GM21576 (cell line): ENCODE results near the gene BCL11B.
A peak's percentile ranks its signal among the peaks of the same experiment; 100 is the strongest.

ENCODE experiments used
- ATAC-seq: cut with Tn5 transposase; IDR thresholded peaks from one replicate; pipeline ENCODE4 v1.9.1; 2021; ENCODE audit warnings: mild to moderate bottlenecking, moderate library complexity; ENCODE audit not compliant: unreplicated experiment

The BCL11B gene

GRCh38 chr14:99268810-99269707 lies 2.9 kb downstream of the BCL11B start:
- ATAC-seq: no peak

- no peak for ATAC-seq
Measured at GRCh38 chr14:99267837-99268781, 3.9 kb downstream of the BCL11B start.

- no peak for ATAC-seq
Measured at GRCh38 chr14:99267381-99267780, 4.6 kb downstream of the BCL11B start.

DNA sequence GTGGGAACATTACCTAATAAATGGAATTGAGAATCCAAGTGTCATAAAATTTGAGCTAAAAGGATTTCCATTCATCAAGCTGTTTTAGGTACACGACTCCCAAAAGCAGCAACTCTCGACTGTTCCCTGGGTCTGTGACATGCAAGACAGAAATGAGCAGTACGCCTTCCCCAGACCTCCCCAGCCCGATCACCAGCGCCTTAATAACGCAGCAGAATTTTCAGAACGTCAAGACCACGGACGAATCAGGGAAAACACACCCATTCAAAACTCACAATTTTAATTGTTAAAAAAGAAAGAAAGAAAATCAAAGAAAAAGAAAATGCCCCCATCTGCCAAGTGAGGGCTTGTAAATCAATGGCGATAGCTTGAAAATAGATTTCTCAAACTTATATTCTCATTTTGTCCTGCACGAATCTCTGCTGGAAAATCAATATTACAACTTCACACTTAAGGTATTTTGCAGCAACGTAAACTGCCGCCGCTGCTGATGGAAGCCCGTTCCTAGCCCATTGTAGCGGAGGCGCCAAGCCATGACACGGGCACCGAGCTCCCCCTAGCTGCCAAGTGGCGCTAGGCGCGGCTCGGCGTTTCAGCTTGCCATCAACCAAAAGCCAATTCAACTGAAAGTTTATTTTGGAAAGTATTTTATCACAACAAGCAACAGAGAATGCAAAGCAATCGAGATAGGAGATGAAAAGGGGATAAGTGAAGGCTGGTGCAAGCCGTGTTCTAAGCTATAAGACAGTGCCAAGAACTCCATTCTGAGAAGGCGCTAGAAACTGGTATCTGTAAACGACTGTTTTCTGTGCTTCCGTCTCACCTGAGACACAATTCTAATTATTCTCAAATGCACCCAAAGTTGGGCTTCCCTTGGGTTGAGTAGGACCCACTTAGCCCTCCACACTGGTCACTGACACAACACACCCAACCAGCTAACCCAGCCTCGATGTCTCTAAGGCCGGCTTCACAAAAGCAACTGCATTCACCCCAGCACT lies 5.5 kb downstream of the BCL11B start:
- peak; percentile 76 for ATAC-seq

DNA sequence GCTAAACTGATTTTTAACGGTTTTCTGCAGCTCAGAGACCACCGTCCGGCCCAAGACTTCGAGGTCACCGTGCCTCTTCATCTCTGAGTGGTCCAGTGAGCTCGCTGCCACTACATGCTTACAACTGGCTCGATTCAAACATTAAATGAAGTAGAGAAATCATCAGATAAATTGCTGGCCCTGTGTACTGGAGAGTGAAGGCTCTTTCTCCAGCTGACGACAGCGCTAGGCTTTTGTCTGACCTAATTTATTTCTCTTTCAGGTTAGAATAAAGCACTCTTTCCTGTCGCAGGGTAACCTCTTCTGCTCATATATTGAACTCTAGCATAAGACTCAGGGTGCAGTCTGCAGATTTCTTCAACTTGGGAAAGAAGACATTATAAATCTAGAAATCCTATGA lies 6.4 kb downstream of the BCL11B start:
- no peak for ATAC-seq

GRCh38 chr14:99264691-99265450 lies 7.1 kb downstream of the BCL11B start:
- ATAC-seq: no peak

GRCh38 chr14:99263564-99264330 lies 8.2 kb downstream of the BCL11B start:
- no peak for ATAC-seq

- ATAC-seq: no peak
Measured at GRCh38 chr14:99262977-99263448, 9.0 kb downstream of the BCL11B start.

- no peak for ATAC-seq
Measured at GRCh38 chr14:99261912-99262787, 9.8 kb downstream of the BCL11B start.

- ATAC-seq: no peak
Measured at GRCh38 chr14:99260587-99261551, 11.1 kb downstream of the BCL11B start.

GRCh38 chr14:99260116-99260515 lies 11.9 kb downstream of the BCL11B start:
- ATAC-seq: no peak

- no peak for ATAC-seq
Measured at GRCh38 chr14:99258876-99259726, 12.9 kb downstream of the BCL11B start.

DNA sequence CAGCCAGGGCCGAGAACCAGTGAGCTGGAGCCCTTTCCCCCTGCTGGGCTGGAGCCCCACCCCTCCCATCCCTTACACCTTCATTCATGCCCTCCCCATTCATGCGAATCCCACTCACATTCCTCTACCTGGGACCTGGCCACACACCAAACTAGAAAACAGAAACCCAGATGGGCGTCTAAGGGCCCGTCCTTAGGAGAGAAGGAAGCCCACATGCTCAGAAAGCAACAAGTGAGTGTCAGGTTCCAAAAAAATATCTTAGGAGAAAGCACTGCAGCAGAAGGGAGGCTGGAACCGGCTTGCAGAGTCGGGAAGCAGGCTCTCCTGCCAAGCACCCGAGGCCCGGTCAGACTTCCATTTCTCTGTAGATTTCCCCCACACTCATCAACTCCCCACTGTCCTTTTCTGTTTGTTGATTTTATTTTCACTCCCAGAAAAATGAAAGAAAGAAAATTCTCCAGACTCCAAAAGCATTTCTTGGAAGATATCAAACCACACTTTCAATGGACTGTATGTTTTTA lies 13.6 kb downstream of the BCL11B start:
- ATAC-seq: no peak

GRCh38 chr14:99257673-99258221 lies 14.2 kb downstream of the BCL11B start:
- no peak for ATAC-seq

GRCh38 chr14:99257122-99257672 lies 14.8 kb downstream of the BCL11B start:
- ATAC-seq: no peak
